WERI-Rb-1 (cell line): Measurements from ENCODE around the gene CPLX3.

Experiments
- DNase-seq: peaks from one replicate; pipeline ENCODE4 v3.0.0-alpha.2; 2020
- H3K27ac ChIP-seq: fragments of 250-450 bp; sonication (Bioruptor Pico); 2 replicates; pipeline ENCODE4 v1.5.1; 2020; ENCODE audit warnings: mild to moderate bottlenecking, moderate library complexity
- H3K27me3 ChIP-seq: fragments of 250-450 bp; sonication (Bioruptor Pico); 2 replicates; pipeline ENCODE4 v1.5.1; 2021; ENCODE audit warnings: mild to moderate bottlenecking, low read depth, moderate library complexity; ENCODE audit not compliant: insufficient read depth, severe bottlenecking
- H3K36me3 ChIP-seq: fragments of 250-450 bp; sonication (Bioruptor Pico); 2 replicates; pipeline ENCODE4 v1.5.1; 2020; ENCODE audit warnings: mild to moderate bottlenecking, moderate library complexity
- H3K4me3 ChIP-seq: 2 replicates; pipeline ENCODE4 v1.5.1; 2011; ENCODE audit warnings: low read depth, mild to moderate bottlenecking, control low read depth, low read length
- H3K9me3 ChIP-seq: fragments of 250-450 bp; sonication (Bioruptor Pico); 2 replicates; pipeline ENCODE4 v1.5.1; 2021; ENCODE audit warnings: mild to moderate bottlenecking, moderate library complexity; ENCODE audit not compliant: severe bottlenecking
- TF ChIP-seq, protein P1 (sequence below): IDR thresholded peaks from 2 replicates; pipeline ENCODE4 v1.5.1; 2011; ENCODE audit warnings: low read depth, mild to moderate bottlenecking, control low read depth, inconsistent platforms, low read length

Gene CPLX3

DNA sequence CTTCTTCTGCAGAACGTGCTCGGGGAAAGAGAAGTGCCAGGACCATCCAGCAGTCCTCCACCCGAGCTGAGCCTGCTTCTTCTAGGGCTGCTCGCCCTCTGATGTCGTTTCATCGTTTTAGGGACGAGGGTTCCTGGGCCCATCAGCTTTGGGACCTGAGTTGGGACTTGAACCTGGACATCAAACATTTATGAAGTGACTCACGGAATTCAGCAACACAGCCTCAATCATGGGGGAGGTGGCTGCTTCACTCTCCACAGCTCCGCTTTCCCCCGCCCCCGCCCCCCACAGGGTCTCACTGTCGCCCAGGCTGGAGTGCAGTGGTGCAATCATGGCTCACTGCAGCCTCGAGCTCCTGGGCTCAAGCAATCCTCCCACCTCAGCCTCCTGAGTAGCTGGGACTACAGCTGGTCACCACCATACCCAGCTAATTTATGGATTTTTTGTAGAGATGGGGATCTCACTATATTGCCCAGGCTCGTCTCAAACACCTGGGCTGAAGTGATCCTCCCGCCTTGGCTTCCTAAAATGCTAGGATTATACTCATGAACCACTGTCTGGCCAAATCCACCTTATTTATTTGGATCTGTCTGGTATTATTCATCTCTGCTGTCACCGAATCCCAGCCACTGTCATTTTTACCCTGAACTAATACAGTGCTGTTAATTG is 47.5 kb downstream of the CPLX3 start:
- peak overlapping the region; percentile 54; the same call in 1 of the 2 replicates for H3K27ac ChIP-seq
- TF ChIP-seq, protein P1, sequence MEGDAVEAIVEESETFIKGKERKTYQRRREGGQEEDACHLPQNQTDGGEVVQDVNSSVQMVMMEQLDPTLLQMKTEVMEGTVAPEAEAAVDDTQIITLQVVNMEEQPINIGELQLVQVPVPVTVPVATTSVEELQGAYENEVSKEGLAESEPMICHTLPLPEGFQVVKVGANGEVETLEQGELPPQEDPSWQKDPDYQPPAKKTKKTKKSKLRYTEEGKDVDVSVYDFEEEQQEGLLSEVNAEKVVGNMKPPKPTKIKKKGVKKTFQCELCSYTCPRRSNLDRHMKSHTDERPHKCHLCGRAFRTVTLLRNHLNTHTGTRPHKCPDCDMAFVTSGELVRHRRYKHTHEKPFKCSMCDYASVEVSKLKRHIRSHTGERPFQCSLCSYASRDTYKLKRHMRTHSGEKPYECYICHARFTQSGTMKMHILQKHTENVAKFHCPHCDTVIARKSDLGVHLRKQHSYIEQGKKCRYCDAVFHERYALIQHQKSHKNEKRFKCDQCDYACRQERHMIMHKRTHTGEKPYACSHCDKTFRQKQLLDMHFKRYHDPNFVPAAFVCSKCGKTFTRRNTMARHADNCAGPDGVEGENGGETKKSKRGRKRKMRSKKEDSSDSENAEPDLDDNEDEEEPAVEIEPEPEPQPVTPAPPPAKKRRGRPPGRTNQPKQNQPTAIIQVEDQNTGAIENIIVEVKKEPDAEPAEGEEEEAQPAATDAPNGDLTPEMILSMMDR = no peak
- H3K4me3 ChIP-seq = peak overlapping the region; percentile 85
- H3K36me3 ChIP-seq = peaks cover 6% of the 10 kb centered on the region
- DNase-seq = peak; percentile 36
- no peaks in the 10 kb centered on the region for H3K9me3 ChIP-seq
- H3K27me3 ChIP-seq = no peaks in the 10 kb centered on the region

DNA sequence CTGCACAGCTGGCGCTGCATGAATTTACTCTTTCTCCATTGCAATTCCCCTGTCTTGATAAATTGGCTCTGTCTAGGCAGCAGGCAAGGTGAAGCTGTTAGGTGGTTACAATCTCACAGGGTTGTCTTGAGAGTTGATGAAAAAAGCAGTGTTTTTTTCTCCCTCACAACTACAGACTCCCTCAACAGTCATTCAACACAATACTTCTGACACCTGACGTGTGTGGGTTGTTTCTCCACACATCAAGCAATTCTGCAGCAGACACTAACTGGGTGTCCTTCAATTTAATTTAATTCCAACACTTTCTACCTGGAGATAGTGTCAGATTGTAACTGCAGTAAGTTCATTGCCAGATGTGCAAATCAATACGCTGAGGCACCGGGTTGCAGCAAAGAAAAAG is 51.8 kb downstream of the CPLX3 start:
- Histone ChIP-seq H3K27ac (no peak overlapping the region), H3K4me3 (no peak overlapping the region), H3K9me3 (peaks cover 3% of the 10 kb centered on the region), H3K36me3 (no peaks in the 10 kb centered on the region), H3K27me3 (no peaks in the 10 kb centered on the region)
- DNase-seq = no peak
- TF ChIP-seq, protein P1 = no peak
